ENCODE results near the gene JPH4. TPM values are rescaled to one million over a fixed set of nuclear protein-coding genes. Genes with fewer than 3 reads are reported as not detected.

Gene JPH4
- total RNA-seq, 1 experiment from 2014 or later: not detected

- CTCF ChIA-PET: interaction anchor here (1.3 to 2.2 kb wide), 2 partner anchors 16 to 19 kb away, joined by 5 to 13 read pairs; no protein-coding TSS in a partner anchor
- Mint-ChIP-seq H3K4me1 (ENCODE audit: insufficient read depth, unreplicated experiment) (peaks cover 10% of the 10 kb centered on the region), H3K27me3 (ENCODE audit: insufficient read depth, unreplicated experiment) (no peaks in the 10 kb centered on the region), H3K36me3 (ENCODE audit: insufficient read depth, unreplicated experiment) (no peaks in the 10 kb centered on the region), H3K4me3 (ENCODE audit: unreplicated experiment) (no peak overlapping the region), H3K9me3 (ENCODE audit: unreplicated experiment) (no peaks in the 10 kb centered on the region), H3K27ac (ENCODE audit: low read depth, unreplicated experiment) (no peak overlapping the region)
- POLR2A ChIA-PET: interaction anchor here (0.9 kb wide), 1 partner anchor 17 kb away, joined by 3 read pairs; no protein-coding TSS in a partner anchor
- intact Hi-C loops (cut with micrococcal nuclease): no loop called here
- no peak for TF ChIP-seq CTCF (IDR thresholded peaks at IDR 0.05; ENCODE audit: unreplicated experiment)
- no peak for DNase-seq (ENCODE audit: unreplicated experiment)
- BruUV-seq (replicated peaks): no TSS peak
These were observed 35.2 kb downstream of the JPH4 start for GRCh38 chr14:23543403-23543802.

GRCh38 chr14:23542261-23542660 is 36.3 kb downstream of the JPH4 start:
- TF ChIP-seq CTCF (IDR thresholded peaks at IDR 0.05; ENCODE audit: unreplicated experiment): no peak
- POLR2A ChIA-PET: interaction anchor here (0.6 to 0.8 kb wide), 3 partner anchors 15 to 448 kb away, joined by 3 to 4 read pairs (median 3); no protein-coding TSS in a partner anchor
- no peak overlapping the region for H3K4me3 Mint-ChIP-seq (ENCODE audit: unreplicated experiment)
- H3K36me3 Mint-ChIP-seq (ENCODE audit: insufficient read depth, unreplicated experiment): peaks cover 6% of the 10 kb centered on the region
- no peak for DNase-seq (ENCODE audit: unreplicated experiment)
- peaks cover 10% of the 10 kb centered on the region for H3K4me1 Mint-ChIP-seq (ENCODE audit: insufficient read depth, unreplicated experiment)
- intact Hi-C loops (cut with micrococcal nuclease): no loop called here
- H3K9me3 Mint-ChIP-seq (ENCODE audit: unreplicated experiment): no peaks in the 10 kb centered on the region
- no peaks in the 10 kb centered on the region for H3K27me3 Mint-ChIP-seq (ENCODE audit: insufficient read depth, unreplicated experiment)
- H3K27ac Mint-ChIP-seq (ENCODE audit: low read depth, unreplicated experiment): no peak overlapping the region
- no TSS peak for BruUV-seq (replicated peaks)
- CTCF ChIA-PET: interaction anchor here (0.7 to 2.2 kb wide), 7 partner anchors 12 to 1348 kb away, joined by 3 to 13 read pairs (median 4); no protein-coding TSS in a partner anchor

DNA sequence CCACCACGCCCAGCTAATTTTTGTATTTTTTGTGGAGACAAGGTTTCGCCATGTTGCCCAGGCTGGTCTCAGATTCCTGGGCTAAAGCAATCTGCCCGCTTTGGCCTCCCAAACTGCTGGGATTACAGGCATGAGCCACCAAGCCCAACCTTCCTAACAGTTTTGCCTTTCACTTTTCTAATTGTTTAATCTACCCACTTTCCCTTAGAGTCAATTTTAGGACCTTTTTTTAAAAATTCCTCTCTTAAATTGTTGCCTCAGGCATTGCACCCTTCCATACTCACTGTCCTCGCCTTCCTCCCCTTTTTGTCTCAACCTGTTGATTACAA is 38.5 kb downstream of the JPH4 start:
- Mint-ChIP-seq H3K36me3 (ENCODE audit: insufficient read depth, unreplicated experiment) (peaks cover 6% of the 10 kb centered on the region), H3K4me1 (ENCODE audit: insufficient read depth, unreplicated experiment) (peaks cover 10% of the 10 kb centered on the region), H3K27me3 (ENCODE audit: insufficient read depth, unreplicated experiment) (no peaks in the 10 kb centered on the region), H3K4me3 (ENCODE audit: unreplicated experiment) (no peak overlapping the region), H3K27ac (ENCODE audit: low read depth, unreplicated experiment) (no peak overlapping the region), H3K9me3 (ENCODE audit: unreplicated experiment) (no peaks in the 10 kb centered on the region)
- intact Hi-C loops (cut with micrococcal nuclease): no loop called here
- CTCF ChIA-PET: interaction anchor here (0.5 to 4.5 kb wide), 13 partner anchors 9 to 92 kb away, joined by 3 to 48 read pairs (median 5); partner anchors contain the start of gene THTPA
- no TSS peak for BruUV-seq (replicated peaks)
- no peak for TF ChIP-seq CTCF (IDR thresholded peaks at IDR 0.05; ENCODE audit: unreplicated experiment)
- POLR2A ChIA-PET: no interaction called here
- no peak for DNase-seq (ENCODE audit: unreplicated experiment)

- ChIA-PET POLR2A (interaction anchor here (0.7 kb wide), 1 partner anchor 9 kb away, joined by 3 read pairs; no protein-coding TSS in a partner anchor), CTCF (interaction anchor here (0.5 to 4.5 kb wide), 22 partner anchors 10 to 212 kb away, joined by 3 to 48 read pairs (median 4); partner anchors contain the start of gene THTPA)
- Mint-ChIP-seq H3K27ac (ENCODE audit: low read depth, unreplicated experiment) (no peak overlapping the region), H3K9me3 (ENCODE audit: unreplicated experiment) (no peaks in the 10 kb centered on the region), H3K36me3 (ENCODE audit: insufficient read depth, unreplicated experiment) (peaks cover 6% of the 10 kb centered on the region), H3K27me3 (ENCODE audit: insufficient read depth, unreplicated experiment) (no peaks in the 10 kb centered on the region), H3K4me3 (ENCODE audit: unreplicated experiment) (no peak overlapping the region), H3K4me1 (ENCODE audit: insufficient read depth, unreplicated experiment) (peaks cover 10% of the 10 kb centered on the region)
- peak; percentile 55 for DNase-seq (ENCODE audit: unreplicated experiment)
- intact Hi-C loops (cut with micrococcal nuclease): no loop called here
- no TSS peak for BruUV-seq (replicated peaks)
- peak; percentile 69 for TF ChIP-seq CTCF (IDR thresholded peaks at IDR 0.05; ENCODE audit: unreplicated experiment)
These were observed 39.1 kb downstream of the JPH4 start for GRCh38 chr14:23539248-23540140.
